Left renal pelvis (tissue), 4 donors: ENCODE measurements around the gene KLC1. TPM values are rescaled to one million over a fixed set of nuclear protein-coding genes. Genes with fewer than 3 reads are reported as not detected.
"Not testable (repeated sequence)": the region's sequence is repeated elsewhere in the genome, so short reads cannot be mapped to it uniquely, and the experiment has no call there.

Source experiments
- DNase-seq, 4 donors: peaks; one replicate each; pipeline ENCODE4 v3.0.0-alpha.2; 2013; ENCODE audit warnings: low read depth in 4 of 4, low spot score in 3 of 4
- polyA plus RNA-seq, 4 donors: library from polyadenylated mRNA; unstranded; fragments of 120-200 nt; gene quantifications; one replicate each; pipeline ENCODE4 v1.2.1, GENCODE V29; 2013; ENCODE audit not compliant: insufficient read length in 4 of 4

The KLC1 gene
- polyA plus RNA-seq, 4 donors = 74.6 to 154 (median 106) TPM

- no peak for DNase-seq
These were observed 4.2 kb upstream of the KLC1 start for GRCh38 chr14:103624860-103625259.

GRCh38 chr14:103625356-103626095, 3.5 kb upstream of the KLC1 start:
- DNase-seq = no peak

- no peak for DNase-seq
These were observed 2.7 kb upstream of the KLC1 start for GRCh38 chr14:103626146-103626850.

DNA sequence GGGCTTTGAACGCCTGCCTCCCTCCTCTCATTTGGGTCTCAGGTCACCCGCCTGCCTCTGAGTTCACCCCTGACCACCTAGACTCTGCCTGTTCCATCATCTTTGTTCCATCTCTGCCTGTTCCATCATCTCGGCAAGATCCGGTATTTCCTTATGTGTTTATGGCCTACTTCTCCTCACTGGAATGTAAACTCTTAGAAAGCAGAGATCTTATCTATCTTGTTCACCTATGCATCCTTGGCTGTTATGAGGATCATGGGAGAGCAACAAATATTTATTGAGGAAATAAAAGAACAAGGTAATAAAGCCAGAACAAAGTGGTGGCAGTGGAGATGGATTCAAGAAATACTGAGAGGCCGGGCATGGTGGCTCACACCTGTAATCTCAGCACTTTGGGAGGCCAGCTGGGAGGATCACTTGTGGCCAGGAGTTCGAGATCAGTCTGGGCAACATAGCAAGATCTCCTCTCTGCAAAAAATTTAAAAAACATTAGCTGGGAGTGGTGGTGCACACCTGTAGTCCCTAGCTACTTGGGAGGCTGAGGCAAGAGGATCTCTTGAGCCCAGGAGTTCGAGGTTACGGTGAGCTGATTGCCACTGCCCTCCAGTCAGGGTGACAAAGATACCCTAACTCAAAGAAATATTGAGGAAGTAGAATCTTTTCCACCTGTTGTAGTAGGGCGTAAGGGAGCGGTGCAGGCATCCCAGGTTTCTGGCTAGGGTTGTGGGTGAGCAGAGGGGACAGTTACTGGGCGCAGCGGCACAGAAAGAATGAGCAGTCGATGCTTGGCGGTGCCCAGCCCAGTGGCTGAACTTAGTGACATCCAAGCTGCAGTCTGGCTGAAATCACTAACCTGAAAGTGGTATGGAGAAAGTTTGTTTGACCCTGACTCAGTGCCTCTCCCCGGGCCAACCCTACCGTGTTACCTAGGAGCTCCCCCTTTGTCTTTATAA, 1.7 kb upstream of the KLC1 start:
- no peak for DNase-seq

DNA sequence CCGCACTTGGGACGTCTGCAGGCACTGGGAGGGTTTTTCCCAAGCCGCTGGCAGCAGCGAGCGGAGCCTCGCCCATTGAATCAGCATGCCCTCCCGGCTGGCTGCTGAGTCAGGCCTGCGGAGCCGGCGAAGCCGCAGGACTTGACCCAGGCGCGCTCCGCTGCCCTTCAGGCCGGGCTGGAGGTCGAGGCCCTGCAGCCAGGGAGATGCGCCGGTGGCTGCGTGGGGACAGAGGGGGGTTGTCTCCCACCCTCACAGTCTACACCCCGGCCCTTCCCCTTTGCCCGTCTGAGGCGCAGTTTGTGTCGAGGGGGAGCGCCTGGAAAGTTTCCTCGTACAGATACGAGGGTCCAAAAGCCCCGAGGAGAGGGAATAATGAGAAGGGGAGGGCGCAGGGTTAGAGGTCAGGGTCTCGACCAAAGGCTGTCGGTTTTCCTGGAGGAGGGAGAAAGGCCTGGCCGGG, 759 bp upstream of the KLC1 start:
- DNase-seq = peak in 1 of 4 donors; percentile 19

DNA sequence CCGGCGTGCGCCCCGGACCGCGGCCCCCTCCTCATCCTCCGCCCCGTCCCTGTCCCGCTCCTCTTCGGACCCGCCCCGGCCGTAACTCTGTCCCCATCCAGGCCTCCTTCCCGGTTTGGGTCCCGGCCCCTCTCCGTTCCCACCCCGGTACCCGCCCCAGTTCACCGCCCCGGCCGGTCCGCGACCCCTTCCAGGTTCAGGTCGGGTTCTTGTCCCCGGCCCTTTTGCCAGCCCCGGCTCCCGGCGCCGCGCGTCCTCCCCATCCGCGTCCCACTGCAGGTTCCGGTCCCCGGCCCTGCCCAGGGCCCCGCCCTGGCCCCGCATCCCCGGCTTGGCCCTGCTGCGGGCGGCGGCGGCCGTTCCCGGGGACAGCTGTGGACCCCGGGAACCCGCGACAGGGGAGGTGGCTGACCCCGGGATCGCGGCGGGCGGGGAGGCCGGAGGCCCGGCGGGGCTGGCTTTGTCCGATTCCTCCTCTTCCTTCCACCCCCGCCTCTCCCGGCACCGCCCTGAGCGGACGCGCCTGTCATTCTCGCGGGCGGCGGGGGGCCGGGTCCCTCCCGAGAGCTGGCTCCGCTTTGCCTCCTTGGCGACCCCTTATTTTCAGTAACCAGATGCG, 601 bp downstream of the KLC1 start:
- peak in 1 of 4 donors; percentile 21 for DNase-seq

- no peak for DNase-seq
These were observed 1.5 kb downstream of the KLC1 start for GRCh38 chr14:103630364-103631108.

GRCh38 chr14:103633391-103633790, 4.4 kb downstream of the KLC1 start:
- DNase-seq = no peak

DNA sequence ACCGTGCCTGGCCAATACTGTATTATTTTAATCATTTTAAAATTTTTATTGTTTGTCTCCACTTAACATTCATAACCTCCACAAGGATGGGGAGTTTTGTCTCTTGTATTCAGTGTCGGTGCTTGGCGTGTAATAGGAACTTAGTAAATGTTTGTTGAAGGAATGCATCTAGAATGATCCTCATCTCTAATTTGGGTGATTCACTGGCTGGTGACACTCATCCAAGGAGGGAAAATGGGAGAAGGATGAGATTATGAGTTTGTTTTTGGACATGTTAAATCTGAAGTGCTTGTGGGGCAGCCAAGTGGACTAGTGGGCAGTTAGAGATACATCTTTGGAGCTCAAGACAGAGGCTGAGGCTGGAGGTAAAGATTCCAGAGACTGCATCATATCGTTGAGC, 5.1 kb downstream of the KLC1 start:
- DNase-seq = no peak

- DNase-seq = no peak
These were observed 9.6 kb downstream of the KLC1 start for GRCh38 chr14:103638594-103638993.

- no peak for DNase-seq
These were observed 12.2 kb downstream of the KLC1 start for GRCh38 chr14:103641161-103641560.

GRCh38 chr14:103646189-103646588, 17.2 kb downstream of the KLC1 start:
- DNase-seq = no peak

- no peak for DNase-seq
These were observed 20.0 kb downstream of the KLC1 start for GRCh38 chr14:103649001-103649400.

DNA sequence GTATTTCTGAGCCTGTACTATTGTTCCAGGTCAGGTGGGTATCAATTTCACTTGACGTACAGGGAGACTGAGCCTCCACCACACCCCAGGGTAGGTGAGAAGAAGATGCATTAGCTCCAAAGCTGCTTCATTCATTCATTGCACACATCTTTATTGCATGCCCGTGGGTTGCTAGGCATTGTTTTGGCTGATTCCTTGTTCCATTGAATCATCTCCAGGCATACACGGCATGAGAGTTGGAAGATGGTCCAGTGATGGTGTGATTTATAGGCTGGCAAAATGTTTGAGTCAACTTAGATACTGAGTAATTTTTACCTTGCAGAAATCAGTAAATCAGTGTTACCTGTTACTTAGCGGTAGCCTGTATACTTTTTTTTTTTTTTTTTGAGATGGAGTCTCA, 21.2 kb downstream of the KLC1 start:
- no peak for DNase-seq

GRCh38 chr14:103651585-103651984, 22.6 kb downstream of the KLC1 start:
- no peak for DNase-seq

DNA sequence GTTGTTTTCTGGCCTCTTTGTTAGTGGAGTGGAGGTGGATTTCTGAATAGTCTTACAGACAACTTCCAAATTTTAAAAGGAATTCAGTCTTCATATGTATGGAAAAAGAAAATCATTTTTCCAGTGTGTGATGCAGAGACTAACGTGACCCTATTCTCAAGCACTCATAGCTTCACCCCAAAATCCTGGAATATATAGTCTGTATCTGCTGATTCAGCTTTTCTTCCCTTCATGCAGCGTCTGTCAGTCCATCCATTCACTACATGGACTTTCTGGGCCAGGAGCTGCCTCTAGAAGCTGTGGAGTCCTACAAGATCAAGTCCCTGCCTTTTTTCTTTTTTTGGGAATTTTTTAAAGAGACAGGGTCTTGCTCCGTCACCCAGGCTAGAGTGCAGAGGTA, 23.8 kb downstream of the KLC1 start:
- no peak for DNase-seq

DNA sequence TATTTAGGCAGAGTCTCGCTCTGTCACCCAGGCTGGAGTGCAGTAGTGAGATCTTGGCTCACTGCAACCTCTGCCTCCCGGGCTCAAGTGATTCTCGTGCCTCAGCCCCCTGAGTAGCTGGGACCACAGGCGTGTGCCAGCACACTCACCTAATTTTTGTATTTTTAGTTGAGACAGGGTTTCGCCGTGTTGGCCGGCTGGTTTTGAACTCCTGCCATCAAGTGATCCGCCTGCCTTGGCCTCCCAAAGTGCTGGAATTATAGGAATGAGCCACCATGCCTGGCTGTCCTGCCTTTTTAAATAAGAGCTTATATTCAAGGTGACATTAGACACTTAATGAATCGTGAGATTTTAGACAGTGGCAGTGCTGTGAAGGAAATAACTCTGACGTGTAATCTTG, 24.3 kb downstream of the KLC1 start:
- DNase-seq = not testable (repeated sequence)

- DNase-seq = no peak
These were observed 24.8 kb downstream of the KLC1 start for GRCh38 chr14:103653805-103654204.

GRCh38 chr14:103654619-103655018, 25.6 kb downstream of the KLC1 start:
- DNase-seq = no peak
